Sigmoid colon (tissue), 7 donors: ENCODE results near the gene CPSF7. TPM values are rescaled to one million over a fixed set of nuclear protein-coding genes. Genes with fewer than 3 reads are reported as not detected.
A peak's percentile ranks its signal among the peaks of the same experiment; 100 is the strongest.
"Not testable (repeated sequence)": the region's sequence is repeated elsewhere in the genome, so short reads cannot be mapped to it uniquely, and the experiment has no call there.

Source experiments
- DNase-seq: peaks from one replicate; pipeline ENCODE4 v3.0.0-alpha.2; 2019
- H3K27ac ChIP-seq, 4 donors: fragments of 200-600 bp; sonication (generic); one replicate each; pipeline ENCODE4 v1.5.1; 2016 to 2019; ENCODE audit warnings: mild to moderate bottlenecking in 1 of 4
- H3K27me3 ChIP-seq, 3 donors: fragments of 200-600 bp; sonication (generic); one replicate each; pipeline ENCODE4 v1.5.1; 2019; ENCODE audit warnings: mild to moderate bottlenecking in 1 of 3
- H3K36me3 ChIP-seq, 4 donors: fragments of 200-600 bp; sonication (generic); one replicate each; pipeline ENCODE4 v1.5.1; 2016 to 2019
- H3K4me1 ChIP-seq, 4 donors: fragments of 200-600 bp; sonication (generic); one replicate each; pipeline ENCODE4 v1.5.1; 2017 to 2019
- H3K4me3 ChIP-seq, 4 donors: fragments of 200-600 bp; sonication (generic); one replicate each; pipeline ENCODE4 v1.5.1; 2017 to 2019; ENCODE audit warnings: mild to moderate bottlenecking in 2 of 4, moderate library complexity in 1 of 4
- H3K9me3 ChIP-seq, 4 donors: fragments of 200-600 bp in 3 of 4; sonication (generic) in 3 of 4; one replicate each; pipeline versions ENCODE4 v1.5.1 to v1.6.1; 2013 to 2019
- EP300 ChIP-seq, 4 donors: sonication (generic); formaldehyde crosslinking; IDR thresholded peaks; one replicate each; pipeline ENCODE4 v1.6.1; 2017; ENCODE audit warnings: antibody characterized with exemption in 4 of 4
- POLR2A ChIP-seq, 2 donors: fragments of 450-650 bp; IDR thresholded peaks; one replicate each; pipeline ENCODE4 v1.6.1; 2016; ENCODE audit warnings: antibody characterized with exemption in 2 of 2, mild to moderate bottlenecking in 2 of 2, moderate library complexity in 2 of 2
- POLR2AphosphoS5 ChIP-seq, 4 donors: sonication (generic); formaldehyde crosslinking; IDR thresholded peaks; one replicate each; pipeline ENCODE4 v1.6.1; 2017; ENCODE audit warnings: antibody characterized with exemption in 4 of 4
- WGBS, 2 donors: extraction: QIAGEN DNeasy Blood & Tissue Kit; methylation state at CpG; one replicate each; pipeline ENCODE4 v1.1.7; 2013; 5-methylcytosine and 5-hydroxymethylcytosine counted together
- intact Hi-C: fragments of 100-400 bp; cut with DNase I; formaldehyde crosslinking; loops from one replicate; pipeline ENCODE4 v1.15.1; 2023
- polyA plus RNA-seq, 3 donors: library from polyadenylated mRNA; stranded (reverse); fragments of 200-250 nt; gene quantifications; one replicate each; pipeline ENCODE4 v1.2.3, GENCODE V29; 2013
- total RNA-seq, 4 donors: library from RNA; depleted of rRNA; stranded (reverse); fragments of >200 nt; gene quantifications; one replicate each; pipeline ENCODE4 v1.1.0, GENCODE V29; 2016
- TF ChIP-seq, protein P1 (sequence below), 4 experiments: fragments of 450-650 bp in 3 of 4; fragments of 200-600 bp in 1 of 4; IDR thresholded peaks; one replicate each; pipeline ENCODE4 v1.5.1; 2016 to 2019; ENCODE audit warnings: antibody characterized with exemption in 4 of 4, mild to moderate bottlenecking in 3 of 4, moderate library complexity in 2 of 4
- donor health status: healthy with polysubstance abuse.
- donor health status: Bipolar disorder and iron deficiency.
- donor health status: healthy.

Gene CPSF7
- total and polyA plus RNA-seq, 7 donors, result 18.0 to 48.4 (median 41.5) TPM

GRCh38 chr11:61468002-61468401 lies 38.2 kb upstream of the CPSF7 start:
- H3K27ac ChIP-seq, result no peak overlapping the region
- no peaks in the 10 kb centered on the region for H3K27me3 ChIP-seq
- peaks cover 0 to 26% (median 3%) of the 10 kb centered on the region in 4 donors for H3K36me3 ChIP-seq
- intact Hi-C loops, result no loop called here
- 84 to 86% methylated on average over 7 of the region's 7 CpGs for WGBS, 2 donors
- peaks cover 0 to 13% (median 10%) of the 10 kb centered on the region in 4 donors for H3K4me1 ChIP-seq
- H3K4me3 ChIP-seq, result no peak overlapping the region
- no peak for DNase-seq
- H3K9me3 ChIP-seq, result no peaks in the 10 kb centered on the region
- no peak for TF ChIP-seq POLR2AphosphoS5 (IDR thresholded peaks at IDR 0.05)
- TF ChIP-seq, protein P1, sequence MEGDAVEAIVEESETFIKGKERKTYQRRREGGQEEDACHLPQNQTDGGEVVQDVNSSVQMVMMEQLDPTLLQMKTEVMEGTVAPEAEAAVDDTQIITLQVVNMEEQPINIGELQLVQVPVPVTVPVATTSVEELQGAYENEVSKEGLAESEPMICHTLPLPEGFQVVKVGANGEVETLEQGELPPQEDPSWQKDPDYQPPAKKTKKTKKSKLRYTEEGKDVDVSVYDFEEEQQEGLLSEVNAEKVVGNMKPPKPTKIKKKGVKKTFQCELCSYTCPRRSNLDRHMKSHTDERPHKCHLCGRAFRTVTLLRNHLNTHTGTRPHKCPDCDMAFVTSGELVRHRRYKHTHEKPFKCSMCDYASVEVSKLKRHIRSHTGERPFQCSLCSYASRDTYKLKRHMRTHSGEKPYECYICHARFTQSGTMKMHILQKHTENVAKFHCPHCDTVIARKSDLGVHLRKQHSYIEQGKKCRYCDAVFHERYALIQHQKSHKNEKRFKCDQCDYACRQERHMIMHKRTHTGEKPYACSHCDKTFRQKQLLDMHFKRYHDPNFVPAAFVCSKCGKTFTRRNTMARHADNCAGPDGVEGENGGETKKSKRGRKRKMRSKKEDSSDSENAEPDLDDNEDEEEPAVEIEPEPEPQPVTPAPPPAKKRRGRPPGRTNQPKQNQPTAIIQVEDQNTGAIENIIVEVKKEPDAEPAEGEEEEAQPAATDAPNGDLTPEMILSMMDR (IDR thresholded peaks at IDR 0.05), result no peak
- no peak for TF ChIP-seq POLR2A (IDR thresholded peaks at IDR 0.05)
- no peak for TF ChIP-seq EP300 (IDR thresholded peaks at IDR 0.05)

DNA sequence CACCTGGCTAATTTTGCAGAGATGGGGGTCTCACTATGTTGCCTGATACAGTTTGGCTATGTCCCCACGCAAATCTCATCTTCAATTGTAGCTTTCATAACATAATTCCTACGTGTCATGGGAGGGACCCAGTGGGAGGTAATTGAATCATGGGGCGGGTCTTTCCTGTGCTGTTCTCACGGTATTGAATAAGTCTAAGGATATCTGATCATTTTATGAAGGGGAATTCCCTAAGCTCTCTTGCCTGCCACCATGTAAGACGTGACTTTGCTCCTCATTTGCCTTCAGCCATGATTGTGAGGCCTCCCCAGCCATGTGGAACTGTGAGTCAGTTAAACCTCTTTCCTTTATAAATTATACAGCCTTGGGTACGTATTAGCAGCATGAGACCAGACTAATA lies 37.8 kb upstream of the CPSF7 start:
- H3K36me3 ChIP-seq, result peaks cover 0 to 26% (median 3%) of the 10 kb centered on the region in 4 donors
- intact Hi-C loops, H3K27ac ChIP-seq, DNase-seq, H3K9me3 ChIP-seq, H3K27me3 ChIP-seq, H3K4me3 ChIP-seq, H3K4me1 ChIP-seq: not testable (repeated sequence)
- WGBS, 2 donors, result 64 to 81% methylated on average over 6 of the region's 6 CpGs

GRCh38 chr11:61460986-61461385 lies 31.2 kb upstream of the CPSF7 start:
- DNase-seq, result no peak
- H3K4me1 ChIP-seq, result peaks cover 0 to 18% (median 15%) of the 10 kb centered on the region in 4 donors
- 91 to 93% methylated on average over 5 of the region's 5 CpGs for WGBS, 2 donors
- peak overlapping the region in 3 of 4 donors; percentile 57 to 78 (median 70) for H3K27ac ChIP-seq
- H3K27me3 ChIP-seq, result no peaks in the 10 kb centered on the region
- intact Hi-C loops, result loop anchor here (1.0 kb wide), 1 partner anchor 14 kb away; no protein-coding TSS in a partner anchor
- no peaks in the 10 kb centered on the region for H3K9me3 ChIP-seq
- TF ChIP-seq EP300 (IDR thresholded peaks at IDR 0.05), result no peak
- TF ChIP-seq, protein P1 (IDR thresholded peaks at IDR 0.05), result no peak
- no peak for TF ChIP-seq POLR2AphosphoS5 (IDR thresholded peaks at IDR 0.05)
- TF ChIP-seq POLR2A (IDR thresholded peaks at IDR 0.05), result no peak
- no peak overlapping the region for H3K4me3 ChIP-seq
- H3K36me3 ChIP-seq, result no peaks in the 10 kb centered on the region

GRCh38 chr11:61460474-61460881 lies 30.7 kb upstream of the CPSF7 start:
- TF ChIP-seq, protein P1 (IDR thresholded peaks at IDR 0.05), result no peak
- TF ChIP-seq POLR2AphosphoS5 (IDR thresholded peaks at IDR 0.05) (peak; percentile 3 to 45 (median 32)), POLR2A (IDR thresholded peaks at IDR 0.05) (no peak), EP300 (IDR thresholded peaks at IDR 0.05) (peak in 1 of 4 donors; percentile 3)
- intact Hi-C loops, result loop anchor here (1.0 kb wide), 1 partner anchor 13 kb away; no protein-coding TSS in a partner anchor
- Histone ChIP-seq H3K4me1 (peaks cover 0 to 18% (median 15%) of the 10 kb centered on the region in 4 donors), H3K9me3 (no peaks in the 10 kb centered on the region), H3K27ac (peak overlapping the region in 3 of 4 donors; percentile 59 to 78 (median 70)), H3K36me3 (no peaks in the 10 kb centered on the region), H3K27me3 (no peaks in the 10 kb centered on the region), H3K4me3 (no peak overlapping the region)
- 91 to 99% methylated on average over 3 of the region's 3 CpGs for WGBS, 2 donors
- DNase-seq, result peak; percentile 91

DNA sequence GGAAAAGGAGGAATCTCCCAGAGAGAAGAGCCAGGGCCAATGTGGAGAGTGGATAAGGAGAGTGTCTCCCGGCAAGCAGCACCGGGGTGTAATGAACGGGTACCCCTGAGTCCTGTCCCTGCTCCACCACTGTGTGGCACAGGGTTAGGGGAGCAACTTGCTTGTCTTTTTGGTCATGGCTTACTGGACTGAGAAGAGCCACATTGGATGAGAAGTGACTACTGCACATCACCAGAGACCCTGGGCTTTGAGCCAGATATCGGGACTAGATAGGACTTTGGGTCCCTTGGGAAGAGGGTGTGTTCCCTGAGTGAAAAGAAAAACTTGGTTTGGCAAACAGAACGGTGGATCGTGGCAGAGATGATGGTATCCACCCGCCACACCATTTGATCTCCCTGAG lies 24.7 kb upstream of the CPSF7 start:
- TF ChIP-seq POLR2AphosphoS5 (IDR thresholded peaks at IDR 0.05) (no peak), POLR2A (IDR thresholded peaks at IDR 0.05) (no peak), EP300 (IDR thresholded peaks at IDR 0.05) (no peak)
- TF ChIP-seq, protein P1 (IDR thresholded peaks at IDR 0.05), result no peak
- no peaks in the 10 kb centered on the region for H3K36me3 ChIP-seq
- H3K4me3 ChIP-seq, result no peak overlapping the region
- WGBS, 2 donors, result 80 to 88% methylated on average over 7 of the region's 7 CpGs
- H3K9me3 ChIP-seq, result no peaks in the 10 kb centered on the region
- H3K4me1 ChIP-seq, result peaks cover 0 to 33% (median 22%) of the 10 kb centered on the region in 4 donors
- intact Hi-C loops, result no loop called here
- no peak for DNase-seq
- H3K27me3 ChIP-seq, result no peaks in the 10 kb centered on the region
- H3K27ac ChIP-seq, result peak overlapping the region in 3 of 4 donors; percentile 54 to 78 (median 68)
